Measurements from ENCODE around the gene ATP8B4.
"Not testable (repeated sequence)": the region's sequence is repeated elsewhere in the genome, so short reads cannot be mapped to it uniquely, and the experiment has no call there.

ATP8B4 gene

GRCh38 chr15:50107157-50107556, 11.9 kb downstream of the ATP8B4 start:
- no peak for DNase-seq

DNA sequence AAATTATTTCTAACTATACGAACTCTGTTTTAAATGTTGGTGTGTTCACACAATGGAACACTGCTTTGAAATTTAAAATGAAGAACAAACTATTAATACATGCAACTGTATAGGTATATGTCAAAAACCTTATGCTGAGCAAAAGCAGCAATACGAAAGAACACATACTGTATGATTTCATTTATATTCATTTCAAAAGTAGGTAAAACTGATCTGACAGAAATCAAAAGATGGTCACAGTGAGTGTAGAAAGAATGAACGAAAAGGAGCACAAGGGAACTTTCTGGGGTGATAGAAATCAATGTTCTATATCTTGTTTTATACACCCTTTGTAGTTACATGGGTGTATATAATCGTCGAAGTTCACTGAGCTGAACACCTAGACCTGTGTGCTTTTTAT, 12.6 kb downstream of the ATP8B4 start:
- DNase-seq: no peak

- DNase-seq: no peak
These were observed 18.5 kb downstream of the ATP8B4 start for GRCh38 chr15:50100486-50100885.

DNA sequence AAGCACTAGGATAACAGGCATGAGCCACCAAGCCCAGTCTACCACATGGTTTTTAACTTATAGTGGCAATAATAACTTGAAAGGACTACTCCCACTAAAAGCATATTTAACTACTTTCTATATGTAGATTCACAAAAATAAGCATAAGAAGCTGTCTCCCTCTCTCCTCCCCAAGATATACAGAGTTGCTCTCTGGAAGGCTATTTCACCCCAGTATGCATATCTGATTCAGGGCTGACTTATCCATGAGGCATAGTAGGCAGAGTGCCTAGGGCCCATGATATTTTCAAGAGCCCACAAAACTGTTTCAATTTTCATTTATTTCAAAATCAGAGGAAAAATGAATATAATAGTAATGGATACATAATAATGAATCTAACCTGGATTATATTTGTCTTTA, 20.5 kb downstream of the ATP8B4 start:
- DNase-seq: no peak

GRCh38 chr15:50095938-50096821, 22.9 kb downstream of the ATP8B4 start:
- no peak for DNase-seq

DNA sequence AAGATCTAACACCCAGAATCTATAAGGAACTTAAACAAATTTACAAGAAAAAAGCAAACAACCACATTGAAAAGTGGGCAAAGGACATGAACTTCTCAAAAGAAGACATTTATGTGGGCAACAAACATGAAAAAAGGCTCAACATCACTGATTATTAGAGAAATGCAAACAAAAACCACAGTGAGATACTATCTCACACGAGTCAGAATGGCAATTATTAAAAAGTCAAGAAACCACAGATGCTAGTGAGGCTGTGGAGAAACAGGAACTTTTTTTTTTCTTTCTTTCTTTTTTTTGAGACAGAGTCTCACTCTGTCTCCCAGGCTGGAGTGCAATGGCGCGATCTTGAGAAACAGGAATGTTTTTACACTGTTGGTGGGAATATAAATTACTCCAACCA, 29.6 kb downstream of the ATP8B4 start:
- DNase-seq: not testable (repeated sequence)

- no peak for DNase-seq
These were observed 34.1 kb downstream of the ATP8B4 start for GRCh38 chr15:50084932-50085331.

- DNase-seq: no peak
These were observed 35.5 kb downstream of the ATP8B4 start for GRCh38 chr15:50083424-50084025.

GRCh38 chr15:50082066-50082465, 37.0 kb downstream of the ATP8B4 start:
- no peak for DNase-seq

GRCh38 chr15:50077651-50078050, 41.4 kb downstream of the ATP8B4 start:
- DNase-seq: no peak

- no peak for DNase-seq
These were observed 41.9 kb downstream of the ATP8B4 start for GRCh38 chr15:50077176-50077575.

GRCh38 chr15:50075319-50075718, 43.7 kb downstream of the ATP8B4 start:
- DNase-seq: no peak

DNA sequence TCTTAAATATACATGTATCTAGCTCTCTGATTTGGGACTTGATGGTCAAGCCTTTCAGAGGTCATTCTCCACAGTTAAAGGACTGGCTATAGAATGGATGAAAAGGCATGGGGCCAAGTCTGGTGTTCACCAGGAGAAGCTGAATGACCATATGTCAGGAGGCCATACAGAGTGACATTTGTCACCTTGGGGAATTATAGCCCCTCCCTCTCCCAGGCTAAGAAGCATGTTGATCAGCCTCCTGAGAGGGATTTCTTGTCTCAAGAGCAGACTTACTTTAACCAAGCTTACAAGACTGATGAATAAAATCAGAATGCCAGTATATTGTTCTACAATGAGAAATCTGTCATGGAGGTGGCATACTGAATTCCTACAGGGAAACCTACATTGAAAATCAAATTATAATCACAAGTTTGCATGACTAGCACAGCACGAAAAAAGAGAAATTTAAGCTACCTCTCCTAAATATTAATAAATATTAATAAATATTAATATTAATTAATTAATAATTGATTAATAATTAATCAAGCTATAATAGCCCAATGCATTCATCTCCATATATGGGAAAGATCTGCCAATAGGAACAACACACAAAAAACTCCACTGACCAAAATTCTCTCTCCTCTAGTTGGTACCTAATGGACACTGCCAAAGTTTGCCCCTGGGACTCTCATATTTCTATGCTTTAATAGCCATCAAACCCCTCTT, 47.3 kb downstream of the ATP8B4 start:
- DNase-seq: no peak

- DNase-seq: no peak
These were observed 51.0 kb downstream of the ATP8B4 start for GRCh38 chr15:50068016-50068415.

GRCh38 chr15:50067254-50067653, 51.8 kb downstream of the ATP8B4 start:
- DNase-seq: no peak

DNA sequence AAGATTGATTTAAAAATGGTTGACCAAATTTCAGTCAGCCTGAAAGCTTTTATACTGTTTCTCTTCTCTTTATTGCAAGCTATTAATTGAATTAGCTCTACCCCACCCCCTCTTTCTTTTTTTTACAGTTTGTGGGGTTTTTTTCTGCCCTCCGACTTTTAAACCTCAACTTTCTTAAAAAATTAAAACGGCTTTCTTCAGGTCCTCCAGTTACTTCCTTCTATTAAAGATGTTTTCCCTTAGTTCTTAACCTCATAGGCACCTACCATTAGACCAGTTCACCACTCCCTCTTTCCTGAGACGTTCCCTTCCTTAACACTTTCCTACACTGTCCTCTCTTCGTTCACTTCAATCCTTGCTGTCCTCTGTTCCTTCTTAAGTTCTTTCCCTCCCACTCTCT, 52.4 kb downstream of the ATP8B4 start:
- no peak for DNase-seq

DNA sequence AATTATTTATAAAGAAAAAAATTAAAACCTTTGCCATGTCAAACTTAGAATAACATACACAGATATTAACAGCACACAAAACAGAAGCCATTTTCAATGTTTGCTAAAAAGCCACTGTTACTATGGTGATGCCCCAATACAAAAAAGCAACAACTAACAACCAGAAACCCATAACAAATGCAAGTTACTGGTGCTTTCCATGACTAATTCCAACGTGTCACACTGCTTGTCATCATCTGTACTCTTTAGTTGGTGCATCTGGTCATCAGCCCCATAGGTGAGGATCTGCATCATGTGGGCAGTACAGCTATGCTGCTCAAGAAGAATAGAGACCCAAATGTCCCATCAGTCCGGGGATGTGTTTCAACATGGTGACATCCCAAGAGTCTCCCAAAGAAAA, 52.8 kb downstream of the ATP8B4 start:
- DNase-seq: no peak

DNA sequence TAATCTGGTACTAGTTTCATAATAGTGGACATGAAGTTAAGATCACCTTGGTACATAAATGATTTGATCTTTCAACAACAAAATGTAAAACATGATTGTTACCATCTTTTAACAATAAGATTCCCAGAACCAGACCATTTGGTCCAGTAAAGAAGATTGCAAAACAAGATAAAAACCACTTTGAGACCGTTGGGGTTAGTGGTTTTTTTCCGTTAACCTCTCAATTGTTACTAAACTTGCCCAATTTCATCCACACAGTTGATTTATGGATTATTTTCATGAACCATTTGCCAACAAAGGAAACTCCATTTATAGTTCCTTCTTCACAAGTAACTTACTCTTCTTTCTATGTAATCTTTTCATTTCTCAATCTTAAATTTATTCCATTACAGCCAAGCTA, 53.8 kb downstream of the ATP8B4 start:
- no peak for DNase-seq

GRCh38 chr15:50064673-50065072, 54.4 kb downstream of the ATP8B4 start:
- no peak for DNase-seq

DNA sequence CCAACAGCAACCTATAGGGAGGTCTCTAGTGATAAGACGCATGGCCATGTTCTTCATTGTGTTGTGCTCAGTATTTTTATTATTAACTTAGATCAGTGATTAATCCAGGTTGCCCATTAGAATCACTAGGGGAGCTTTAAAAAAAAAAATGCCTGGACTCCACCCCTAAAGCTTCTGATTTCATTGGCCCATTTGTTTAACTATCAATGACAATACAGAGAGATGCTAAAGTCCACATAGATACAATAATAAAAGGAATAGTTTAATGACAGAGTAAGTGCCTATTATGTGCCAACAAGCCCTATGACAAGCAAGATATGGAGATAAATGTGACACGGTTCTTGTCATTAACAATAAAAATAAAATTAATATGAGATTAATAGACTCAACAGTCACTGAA, 55.8 kb downstream of the ATP8B4 start:
- DNase-seq: no peak

DNA sequence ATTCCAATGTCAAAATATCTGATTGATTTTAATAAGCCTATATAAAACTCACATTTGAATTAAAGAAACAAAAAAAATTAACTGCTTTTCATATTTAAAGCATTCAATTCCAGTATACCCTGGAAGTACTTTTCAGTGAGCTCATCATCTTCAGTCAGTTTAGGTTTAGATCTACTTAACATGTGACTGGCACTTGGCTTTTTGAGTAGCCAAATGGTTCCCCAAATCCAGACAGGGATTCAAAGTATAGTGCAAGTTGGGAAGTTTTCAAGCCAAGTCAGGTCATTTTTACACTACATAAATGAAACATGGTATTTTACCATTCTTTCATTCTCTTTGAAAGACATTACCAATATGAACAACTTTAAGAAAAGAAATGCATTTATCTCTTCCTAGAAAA, 57.5 kb downstream of the ATP8B4 start:
- DNase-seq: no peak

DNA sequence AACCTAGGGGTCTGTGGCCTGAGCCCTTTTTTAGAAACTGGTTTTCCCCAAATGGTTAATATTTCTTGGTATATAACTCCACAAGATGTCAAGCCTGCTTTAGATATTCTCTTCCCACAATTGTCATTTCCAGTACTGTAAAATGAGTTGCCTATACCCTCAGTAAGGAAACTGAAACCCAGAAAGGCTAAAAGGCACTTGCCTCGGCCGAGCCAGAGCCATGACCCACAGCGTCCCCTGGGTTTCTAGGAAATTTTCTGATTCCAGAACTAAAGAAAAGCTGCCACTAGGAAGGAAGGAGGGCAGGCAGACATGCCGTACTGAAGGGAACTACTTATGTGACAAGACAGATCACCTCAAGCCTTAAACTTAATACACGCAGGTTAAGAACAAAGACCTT, 59.1 kb downstream of the ATP8B4 start:
- DNase-seq: no peak

DNA sequence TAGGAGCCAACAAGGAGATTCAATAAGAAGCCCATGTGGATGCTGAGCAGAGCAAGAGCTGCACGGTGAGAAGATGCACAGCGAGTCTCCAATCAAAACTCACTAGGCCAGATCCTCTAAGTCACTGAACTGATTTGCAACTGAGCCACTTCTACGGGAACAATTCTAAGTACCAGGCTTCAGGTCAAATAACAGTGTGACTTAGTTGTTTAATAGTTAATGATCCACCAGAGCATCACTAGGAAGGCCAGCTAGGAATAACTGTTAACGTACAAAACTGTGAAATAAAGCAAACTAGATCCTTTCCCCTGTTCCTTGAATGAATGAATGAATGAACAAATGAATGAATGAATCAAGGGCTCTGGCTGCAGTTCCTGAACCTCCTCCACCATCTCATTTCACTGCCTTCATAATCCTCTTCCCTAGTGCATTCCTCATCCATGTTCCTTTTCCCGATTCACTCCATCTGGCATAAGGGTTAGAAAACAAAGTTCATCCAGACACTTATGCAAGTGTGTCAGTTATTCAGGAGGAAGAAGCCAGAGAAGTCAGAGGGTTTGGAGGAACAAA, 59.7 kb downstream of the ATP8B4 start:
- DNase-seq: no peak

Measured in stimulated activated CD4-positive, alpha-beta T cell treated with anti-CD3 and anti-CD28 coated beads, Interleukin-2, amount 100 ng/mL, for 24 hours (primary cell).